ENCODE results near the gene PCCA. TPM values are rescaled to one million over a fixed set of nuclear protein-coding genes. Genes with fewer than 3 reads are reported as not detected.

PCCA gene
- total and polyA plus RNA-seq, 2 donors (not counting 3 experiments of a cell fraction or from before 2014, with no cell fraction given), result 5.7 to 20.2 TPM

Small RNA genes lying within 50 kb of the gene (small RNA-seq; reads per million reads assigned to genes)
- not detected for gene AL356575.1 (ENCODE audit: insufficient read depth, insufficient read length, low read depth, low replicate concordance)

Other genes starting within 250 kb of the PCCA start
- not detected in 2 replicates for gene ZIC5, start 117.3 kb upstream of the PCCA start, total RNA-seq
- gene ZIC5, start 117.3 kb upstream of the PCCA start, polyA plus RNA-seq, result not detected in 2 replicates
- gene ZIC2, start 107.3 kb upstream of the PCCA start, total RNA-seq, result not detected in 2 replicates
- 0.03 TPM in 1 of 2 replicates, not detected in the other for gene ZIC2, start 107.3 kb upstream of the PCCA start, polyA plus RNA-seq